Measurements from ENCODE around the gene ZNF701. TPM values are rescaled to one million over a fixed set of nuclear protein-coding genes. Genes with fewer than 3 reads are reported as not detected.

The ZNF701 gene
- total and polyA plus RNA-seq, 2 of the 8 experiments (the other 6 are each of a cell fraction or from before 2014, with no cell fraction given) = 4.9 to 18.7 TPM

DNA sequence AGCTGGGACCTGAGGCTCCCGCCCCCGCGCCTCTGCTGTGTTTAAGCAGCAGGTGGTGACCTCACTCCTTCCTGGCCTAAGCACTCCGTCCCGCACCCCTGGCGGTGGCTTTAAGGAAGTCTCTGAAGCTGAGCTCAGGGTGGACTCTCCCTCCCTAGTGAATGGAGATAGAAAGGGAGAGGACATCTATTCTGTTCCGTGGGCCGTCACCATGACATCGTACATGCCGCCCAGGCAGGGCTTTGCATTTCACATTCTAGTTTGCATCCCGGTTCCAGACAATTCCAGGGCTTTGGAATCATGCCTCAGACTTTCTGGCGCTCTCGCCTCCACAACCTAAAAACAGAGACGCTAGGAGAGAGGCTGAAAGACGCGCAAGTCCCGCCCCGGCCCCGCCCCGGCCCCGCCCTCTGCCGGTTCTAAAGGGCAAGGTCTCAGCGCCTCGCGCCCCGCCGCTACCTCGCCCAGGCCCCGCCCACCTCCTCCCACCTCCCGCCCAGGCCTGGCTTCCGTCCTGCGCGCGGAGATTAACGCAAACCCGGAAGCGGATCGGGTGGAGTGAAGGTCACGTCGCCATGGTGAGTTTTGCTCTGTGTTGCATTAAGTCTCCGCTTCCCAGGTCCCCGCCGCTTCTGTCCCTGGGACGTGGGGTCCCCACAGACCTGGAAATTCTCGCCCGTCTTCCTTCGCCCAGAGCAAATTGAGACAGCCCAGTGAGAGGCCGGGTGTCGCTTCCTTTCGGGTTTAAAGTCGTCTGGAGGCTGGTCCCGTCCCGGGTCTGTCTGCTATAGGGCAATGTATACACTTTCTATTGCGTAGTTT is 42.7 kb upstream of the ZNF701 start, which contains the start of gene ZNF808 (continued):
- TF ChIP-seq, protein P1, sequence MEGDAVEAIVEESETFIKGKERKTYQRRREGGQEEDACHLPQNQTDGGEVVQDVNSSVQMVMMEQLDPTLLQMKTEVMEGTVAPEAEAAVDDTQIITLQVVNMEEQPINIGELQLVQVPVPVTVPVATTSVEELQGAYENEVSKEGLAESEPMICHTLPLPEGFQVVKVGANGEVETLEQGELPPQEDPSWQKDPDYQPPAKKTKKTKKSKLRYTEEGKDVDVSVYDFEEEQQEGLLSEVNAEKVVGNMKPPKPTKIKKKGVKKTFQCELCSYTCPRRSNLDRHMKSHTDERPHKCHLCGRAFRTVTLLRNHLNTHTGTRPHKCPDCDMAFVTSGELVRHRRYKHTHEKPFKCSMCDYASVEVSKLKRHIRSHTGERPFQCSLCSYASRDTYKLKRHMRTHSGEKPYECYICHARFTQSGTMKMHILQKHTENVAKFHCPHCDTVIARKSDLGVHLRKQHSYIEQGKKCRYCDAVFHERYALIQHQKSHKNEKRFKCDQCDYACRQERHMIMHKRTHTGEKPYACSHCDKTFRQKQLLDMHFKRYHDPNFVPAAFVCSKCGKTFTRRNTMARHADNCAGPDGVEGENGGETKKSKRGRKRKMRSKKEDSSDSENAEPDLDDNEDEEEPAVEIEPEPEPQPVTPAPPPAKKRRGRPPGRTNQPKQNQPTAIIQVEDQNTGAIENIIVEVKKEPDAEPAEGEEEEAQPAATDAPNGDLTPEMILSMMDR (IDR thresholded peaks at IDR 0.05; ENCODE audit: control extremely low read depth in 1 of 3, insufficient read depth in 1 of 3, low read depth in 1 of 3, low read length in 3 of 3) = peak; percentile 59 to 83 (median 73)
- TF ChIP-seq MAFK (IDR thresholded peaks at IDR 0.05; ENCODE audit: low read depth, low read length) = no peak
- TF ChIP-seq KDM1A (IDR thresholded peaks at IDR 0.05; ENCODE audit: borderline replicate concordance, low read length) = no peak
- no peak for TF ChIP-seq GTF2F1 (IDR thresholded peaks at IDR 0.05; ENCODE audit: borderline replicate concordance, low read depth, low read length)
- no peak for TF ChIP-seq TBP (IDR thresholded peaks at IDR 0.05; ENCODE audit: low read depth, low read length)
- no peak for TF ChIP-seq BRCA1 (IDR thresholded peaks at IDR 0.05; ENCODE audit: low read depth, low read length)
- no peak; the same call in 1 of the 2 replicates for TF ChIP-seq RBBP5 (IDR thresholded peaks at IDR 0.05; ENCODE audit: borderline replicate concordance, low read depth, low read length)
- TF ChIP-seq SIX5 (IDR thresholded peaks at IDR 0.05; ENCODE audit: low read depth, low read length) = no peak
- TF ChIP-seq RAD21 (IDR thresholded peaks at IDR 0.05 in 1 of 2, conservative IDR thresholded peaks at IDR 0.05 in 1 of 2; ENCODE audit: low read depth in 2 of 2, low read length in 2 of 2) = peak; percentile 37 to 53; a peak in 3 of 4 replicates
- TF ChIP-seq, protein P2, sequence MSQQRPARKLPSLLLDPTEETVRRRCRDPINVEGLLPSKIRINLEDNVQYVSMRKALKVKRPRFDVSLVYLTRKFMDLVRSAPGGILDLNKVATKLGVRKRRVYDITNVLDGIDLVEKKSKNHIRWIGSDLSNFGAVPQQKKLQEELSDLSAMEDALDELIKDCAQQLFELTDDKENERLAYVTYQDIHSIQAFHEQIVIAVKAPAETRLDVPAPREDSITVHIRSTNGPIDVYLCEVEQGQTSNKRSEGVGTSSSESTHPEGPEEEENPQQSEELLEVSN (IDR thresholded peaks at IDR 0.05) = no peak
- TF ChIP-seq HDAC2 (IDR thresholded peaks at IDR 0.05; ENCODE audit: borderline replicate concordance in 1 of 2, low read depth in 2 of 2, low read length in 2 of 2) = no peak
- no peak for TF ChIP-seq RXRA (IDR thresholded peaks at IDR 0.05; ENCODE audit: insufficient read depth, low read depth, low read length)
- TF ChIP-seq JUND (IDR thresholded peaks at IDR 0.05; ENCODE audit: low read length) = peak; percentile 83
- TF ChIP-seq, protein P3, sequence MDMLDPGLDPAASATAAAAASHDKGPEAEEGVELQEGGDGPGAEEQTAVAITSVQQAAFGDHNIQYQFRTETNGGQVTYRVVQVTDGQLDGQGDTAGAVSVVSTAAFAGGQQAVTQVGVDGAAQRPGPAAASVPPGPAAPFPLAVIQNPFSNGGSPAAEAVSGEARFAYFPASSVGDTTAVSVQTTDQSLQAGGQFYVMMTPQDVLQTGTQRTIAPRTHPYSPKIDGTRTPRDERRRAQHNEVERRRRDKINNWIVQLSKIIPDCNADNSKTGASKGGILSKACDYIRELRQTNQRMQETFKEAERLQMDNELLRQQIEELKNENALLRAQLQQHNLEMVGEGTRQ (IDR thresholded peaks at IDR 0.05; ENCODE audit: low read length) = no peak
- TF ChIP-seq SP4 (IDR thresholded peaks at IDR 0.05; ENCODE audit: low read length) = no peak
- TF ChIP-seq CTBP2 (IDR thresholded peaks at IDR 0.05; ENCODE audit: borderline replicate concordance, insufficient read depth, insufficient read length, low read length) = no peak
- no peak for TF ChIP-seq CEBPB (IDR thresholded peaks at IDR 0.05; ENCODE audit: low read depth, low read length)
- no peak for TF ChIP-seq ZNF274 (IDR thresholded peaks at IDR 0.05; ENCODE audit: borderline replicate concordance, extremely low read depth, low read length)
- no peak for TF ChIP-seq RFX5 (IDR thresholded peaks at IDR 0.05; ENCODE audit: borderline replicate concordance, low read depth, low read length)
